Measurements from ENCODE around the gene ZNF521. TPM values are rescaled to one million over a fixed set of nuclear protein-coding genes. Genes with fewer than 3 reads are reported as not detected.

The ZNF521 gene
- total RNA-seq, 1 donor from 2014 or later: 41.6 TPM

GRCh38 chr18:25250474-25250851 lies 101.5 kb downstream of the ZNF521 start:
- Histone ChIP-seq H3K9me3 (no peaks in the 10 kb centered on the region), H3K4me3 (no peak overlapping the region), H3K36me3 (no peaks in the 10 kb centered on the region), H3K27me3 (no peaks in the 10 kb centered on the region), H3K4me1 (no peaks in the 10 kb centered on the region), H3K27ac (no peak overlapping the region)
- intact Hi-C loops (cut with DNase I): no loop called here
- TF ChIP-seq CTCF (IDR thresholded peaks at IDR 0.05): no peak
- no peak for DNase-seq (ENCODE audit: low spot score in 2 of 2)

GRCh38 chr18:25248755-25249154 lies 103.2 kb downstream of the ZNF521 start:
- no peak overlapping the region for H3K27ac ChIP-seq
- no peaks in the 10 kb centered on the region for H3K4me1 ChIP-seq
- DNase-seq (ENCODE audit: low spot score in 2 of 2): no peak
- intact Hi-C loops (cut with DNase I): no loop called here
- H3K4me3 ChIP-seq: no peak overlapping the region
- no peaks in the 10 kb centered on the region for H3K36me3 ChIP-seq
- H3K9me3 ChIP-seq: no peaks in the 10 kb centered on the region
- TF ChIP-seq CTCF (IDR thresholded peaks at IDR 0.05): no peak
- no peaks in the 10 kb centered on the region for H3K27me3 ChIP-seq

GRCh38 chr18:25247725-25248124 lies 104.2 kb downstream of the ZNF521 start:
- no peak overlapping the region for H3K27ac ChIP-seq
- no peaks in the 10 kb centered on the region for H3K9me3 ChIP-seq
- intact Hi-C loops (cut with DNase I): no loop called here
- no peaks in the 10 kb centered on the region for H3K27me3 ChIP-seq
- no peaks in the 10 kb centered on the region for H3K36me3 ChIP-seq
- H3K4me3 ChIP-seq: no peak overlapping the region
- TF ChIP-seq CTCF (IDR thresholded peaks at IDR 0.05): no peak
- DNase-seq (ENCODE audit: low spot score in 2 of 2): no peak
- no peaks in the 10 kb centered on the region for H3K4me1 ChIP-seq

GRCh38 chr18:25244924-25245698 lies 106.9 kb downstream of the ZNF521 start:
- Histone ChIP-seq H3K27ac (no peak overlapping the region), H3K4me1 (no peaks in the 10 kb centered on the region), H3K4me3 (no peak overlapping the region), H3K9me3 (no peaks in the 10 kb centered on the region), H3K36me3 (no peaks in the 10 kb centered on the region), H3K27me3 (no peaks in the 10 kb centered on the region)
- intact Hi-C loops (cut with DNase I): no loop called here
- DNase-seq (ENCODE audit: low spot score in 2 of 2): no peak
- TF ChIP-seq CTCF (IDR thresholded peaks at IDR 0.05): no peak

- intact Hi-C loops (cut with DNase I): no loop called here
- Histone ChIP-seq H3K4me1 (no peaks in the 10 kb centered on the region), H3K4me3 (no peak overlapping the region), H3K36me3 (no peaks in the 10 kb centered on the region), H3K9me3 (no peaks in the 10 kb centered on the region), H3K27me3 (no peaks in the 10 kb centered on the region), H3K27ac (no peak overlapping the region)
- no peak for DNase-seq (ENCODE audit: low spot score in 2 of 2)
- TF ChIP-seq CTCF (IDR thresholded peaks at IDR 0.05): no peak
Observed at GRCh38 chr18:25244170-25244569, 107.8 kb downstream of the ZNF521 start.

GRCh38 chr18:25243754-25244153 lies 108.2 kb downstream of the ZNF521 start:
- no peaks in the 10 kb centered on the region for H3K4me1 ChIP-seq
- no peak for TF ChIP-seq CTCF (IDR thresholded peaks at IDR 0.05)
- no peaks in the 10 kb centered on the region for H3K36me3 ChIP-seq
- no peaks in the 10 kb centered on the region for H3K27me3 ChIP-seq
- no peak for DNase-seq (ENCODE audit: low spot score in 2 of 2)
- no peak overlapping the region for H3K4me3 ChIP-seq
- H3K27ac ChIP-seq: no peak overlapping the region
- intact Hi-C loops (cut with DNase I): no loop called here
- H3K9me3 ChIP-seq: no peaks in the 10 kb centered on the region
